ENCODE measurements around the gene ERBB2. TPM values are rescaled to one million over a fixed set of nuclear protein-coding genes. Genes with fewer than 3 reads are reported as not detected.
"Not testable (repeated sequence)": the region's sequence is repeated elsewhere in the genome, so short reads cannot be mapped to it uniquely, and the experiment has no call there.

The ERBB2 gene
- total and polyA plus RNA-seq, 2 of the 4 experiments (the other 2 are of a cell fraction), result 28.7 to 33.3 TPM

DNA sequence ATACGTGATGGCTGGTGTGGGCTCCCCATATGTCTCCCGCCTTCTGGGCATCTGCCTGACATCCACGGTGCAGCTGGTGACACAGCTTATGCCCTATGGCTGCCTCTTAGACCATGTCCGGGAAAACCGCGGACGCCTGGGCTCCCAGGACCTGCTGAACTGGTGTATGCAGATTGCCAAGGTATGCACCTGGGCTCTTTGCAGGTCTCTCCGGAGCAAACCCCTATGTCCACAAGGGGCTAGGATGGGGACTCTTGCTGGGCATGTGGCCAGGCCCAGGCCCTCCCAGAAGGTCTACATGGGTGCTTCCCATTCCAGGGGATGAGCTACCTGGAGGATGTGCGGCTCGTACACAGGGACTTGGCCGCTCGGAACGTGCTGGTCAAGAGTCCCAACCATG is 24.9 kb downstream of the ERBB2 start:
- no peak overlapping the region for H3K23ac ChIP-seq (ENCODE audit: low read depth, low read length)

DNA sequence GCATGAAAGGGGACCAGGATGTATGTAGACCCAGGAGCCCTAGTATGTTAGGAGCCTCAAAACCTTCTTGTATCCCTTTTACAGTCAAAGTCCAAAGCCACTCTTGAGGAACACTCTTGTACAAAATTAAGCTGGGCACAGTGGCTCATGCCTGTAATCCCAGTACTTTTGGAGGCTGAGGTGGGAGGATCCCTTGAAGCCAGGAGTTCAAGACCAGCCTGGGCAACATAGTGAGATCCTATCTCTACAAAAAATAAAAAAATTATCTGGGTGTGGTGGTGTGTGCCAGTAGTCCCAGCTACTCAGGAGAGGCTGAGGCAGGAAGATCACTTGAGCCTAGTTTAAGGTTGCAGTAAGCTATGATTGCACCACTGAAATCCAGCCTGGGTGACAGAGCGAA is 26.1 kb downstream of the ERBB2 start:
- H2BK5ac ChIP-seq (ENCODE audit: low read depth, low read length, poor library complexity, severe bottlenecking); H4K8ac ChIP-seq (ENCODE audit: low read depth in 2 of 2, low read length in 2 of 2); H3K27ac ChIP-seq (ENCODE audit: insufficient read depth, low read length); H3K18ac ChIP-seq (ENCODE audit: low read depth, low read length); BruUV-seq (replicated peaks); H4K91ac ChIP-seq (ENCODE audit: insufficient read depth, low read depth, low read length); ATAC-seq (ENCODE audit: low read depth); in situ Hi-C loops (cut with MboI; ENCODE audit: low sequenced_read_pairs); H2BK15ac ChIP-seq (ENCODE audit: low read depth, low read length); POLR2A ChIA-PET (ENCODE audit: unreplicated experiment); H3K27me3 ChIP-seq (ENCODE audit: control insufficient read depth, insufficient read depth, low read length); H3K9ac ChIP-seq (ENCODE audit: low read depth, low read length); H2AFZ ChIP-seq (replicated peaks; ENCODE audit: low read length, poor library complexity); H4K5ac ChIP-seq (ENCODE audit: low read depth, low read length); H2AK9ac ChIP-seq (replicated peaks; ENCODE audit: low read depth, low read length, poor library complexity); H2AK5ac ChIP-seq (ENCODE audit: low read depth, low read length); H3K4me2 ChIP-seq (ENCODE audit: low read depth, low read length); H3K23ac ChIP-seq (ENCODE audit: low read depth, low read length); dilution Hi-C loops (cut with HindIII; ENCODE audit: low sequenced_read_pairs, unreplicated experiment); H3K4me3 ChIP-seq (ENCODE audit: insufficient read depth, low read depth, low read length); H3K14ac ChIP-seq (replicated peaks; ENCODE audit: low read depth, low read length); H3K9me3 ChIP-seq (ENCODE audit: control insufficient read depth, insufficient read depth, low read length); intact Hi-C loops (cut with micrococcal nuclease); H4K20me1 ChIP-seq (ENCODE audit: insufficient read depth, low read length); CTCF ChIA-PET; DNase-seq; H3K4ac ChIP-seq (ENCODE audit: low read depth, low read length); H2BK120ac ChIP-seq (ENCODE audit: low read depth, low read length); H2BK20ac ChIP-seq (ENCODE audit: low read depth, low read length); H3K4me1 ChIP-seq (ENCODE audit: control insufficient read depth, insufficient read depth, low read length); H3K56ac ChIP-seq (ENCODE audit: extremely low read depth, insufficient read depth, low read length): not testable (repeated sequence)
- H3K36me3 ChIP-seq (ENCODE audit: control insufficient read depth, insufficient read depth, low read length), result peaks cover 52% of the 10 kb centered on the region
- no CpG with 5 or more reads among the region's 1 CpG for WGBS, 2 experiments (ENCODE audit: extremely low coverage in 2 of 2, insufficient read length in 1 of 2)
- peaks cover 13% of the 10 kb centered on the region for H3K9me1 ChIP-seq (ENCODE audit: insufficient read depth, low read length)
- H3K79me1 ChIP-seq (ENCODE audit: low read depth in 1 of 2, low read length in 2 of 2), result peaks cover 9 to 17% of the 10 kb centered on the region in 2 experiments

More for the DNA sequence above, 24.9 kb downstream of the ERBB2 start:
- dilution Hi-C loops (cut with HindIII; ENCODE audit: low sequenced_read_pairs, unreplicated experiment), result no loop called here
- H4K8ac ChIP-seq (ENCODE audit: low read depth in 2 of 2, low read length in 2 of 2), result no peak overlapping the region
- no peak overlapping the region for H3K9ac ChIP-seq (ENCODE audit: low read depth, low read length)
- H3K79me1 ChIP-seq (ENCODE audit: low read depth in 1 of 2, low read length in 2 of 2), result peaks cover 5 to 12% of the 10 kb centered on the region in 2 experiments
- ChIA-PET CTCF (no interaction called here), POLR2A (ENCODE audit: unreplicated experiment) (no interaction called here)
- 100% methylated on average over 8 of the region's 13 CpGs; no CpG with 5 or more reads in 1 of the 2 experiments for WGBS, 2 experiments (ENCODE audit: extremely low coverage in 2 of 2, insufficient read length in 1 of 2)
- peaks cover 3% of the 10 kb centered on the region; the same call in 1 of the 2 replicates for H3K4me1 ChIP-seq (ENCODE audit: control insufficient read depth, insufficient read depth, low read length)
- no peak overlapping the region for H3K4me3 ChIP-seq (ENCODE audit: insufficient read depth, low read depth, low read length)
- H3K36me3 ChIP-seq (ENCODE audit: control insufficient read depth, insufficient read depth, low read length), result peaks cover 57% of the 10 kb centered on the region
- H4K5ac ChIP-seq (ENCODE audit: low read depth, low read length), result no peak overlapping the region
- no peak overlapping the region for H2AK9ac ChIP-seq (replicated peaks; ENCODE audit: low read depth, low read length, poor library complexity)
- H2BK5ac ChIP-seq (ENCODE audit: low read depth, low read length, poor library complexity, severe bottlenecking), result no peak overlapping the region
- no peak for DNase-seq
- H3K27me3 ChIP-seq (ENCODE audit: control insufficient read depth, insufficient read depth, low read length), result no peaks in the 10 kb centered on the region
- no peak overlapping the region for H3K56ac ChIP-seq (ENCODE audit: extremely low read depth, insufficient read depth, low read length)
- H2BK20ac ChIP-seq (ENCODE audit: low read depth, low read length), result no peak overlapping the region
- no peak overlapping the region for H2BK120ac ChIP-seq (ENCODE audit: low read depth, low read length)
- intact Hi-C loops (cut with micrococcal nuclease), result no loop called here
- no peaks in the 10 kb centered on the region for H4K20me1 ChIP-seq (ENCODE audit: insufficient read depth, low read length)
- no TSS peak for BruUV-seq (replicated peaks)
- H3K27ac ChIP-seq (ENCODE audit: insufficient read depth, low read length), result no peak overlapping the region
- peaks cover 9% of the 10 kb centered on the region for H3K9me1 ChIP-seq (ENCODE audit: insufficient read depth, low read length)
- no peak overlapping the region for H4K91ac ChIP-seq (ENCODE audit: insufficient read depth, low read depth, low read length)
- TF ChIP-seq CEBPB (IDR thresholded peaks at IDR 0.05; ENCODE audit: low read depth, low read length), result no peak
- no peak for TF ChIP-seq FOS (IDR thresholded peaks at IDR 0.05; ENCODE audit: low read depth, low read length)
- TF ChIP-seq MAFK (IDR thresholded peaks at IDR 0.05; ENCODE audit: low read depth, low read length), result no peak
- TF ChIP-seq, protein P1, sequence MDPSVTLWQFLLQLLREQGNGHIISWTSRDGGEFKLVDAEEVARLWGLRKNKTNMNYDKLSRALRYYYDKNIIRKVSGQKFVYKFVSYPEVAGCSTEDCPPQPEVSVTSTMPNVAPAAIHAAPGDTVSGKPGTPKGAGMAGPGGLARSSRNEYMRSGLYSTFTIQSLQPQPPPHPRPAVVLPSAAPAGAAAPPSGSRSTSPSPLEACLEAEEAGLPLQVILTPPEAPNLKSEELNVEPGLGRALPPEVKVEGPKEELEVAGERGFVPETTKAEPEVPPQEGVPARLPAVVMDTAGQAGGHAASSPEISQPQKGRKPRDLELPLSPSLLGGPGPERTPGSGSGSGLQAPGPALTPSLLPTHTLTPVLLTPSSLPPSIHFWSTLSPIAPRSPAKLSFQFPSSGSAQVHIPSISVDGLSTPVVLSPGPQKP (IDR thresholded peaks at IDR 0.05; ENCODE audit: borderline replicate concordance, low read depth, low read length), result no peak
- no peak overlapping the region for H3K18ac ChIP-seq (ENCODE audit: low read depth, low read length)
- H2AFZ ChIP-seq (replicated peaks; ENCODE audit: low read length, poor library complexity), result no peak overlapping the region
- in situ Hi-C loops (cut with MboI; ENCODE audit: low sequenced_read_pairs), result no loop called here
- H2AK5ac ChIP-seq (ENCODE audit: low read depth, low read length), result no peak overlapping the region
- H3K9me3 ChIP-seq (ENCODE audit: control insufficient read depth, insufficient read depth, low read length), result no peaks in the 10 kb centered on the region
- H3K4me2 ChIP-seq (ENCODE audit: low read depth, low read length), result no peak overlapping the region
- H2BK15ac ChIP-seq (ENCODE audit: low read depth, low read length), result no peak overlapping the region
- ATAC-seq (ENCODE audit: low read depth), result no peak
- no peak overlapping the region for H3K14ac ChIP-seq (replicated peaks; ENCODE audit: low read depth, low read length)
- no peak overlapping the region for H3K4ac ChIP-seq (ENCODE audit: low read depth, low read length)

Data from IMR-90 (cell line).